Breast epithelium (tissue), 3 donors: Measurements from ENCODE around the gene ZNF423.

Source experiments
- POLR2A ChIP-seq: fragments of 450-650 bp; IDR thresholded peaks from one replicate; pipeline ENCODE4 v1.6.1; 2016; ENCODE audit warnings: antibody characterized with exemption, mild to moderate bottlenecking, moderate library complexity
- POLR2AphosphoS5 ChIP-seq, 3 donors: sonication (generic); formaldehyde crosslinking; IDR thresholded peaks; one replicate each; pipeline ENCODE4 v1.6.1; 2017; ENCODE audit warnings: antibody characterized with exemption in 3 of 3
- TF ChIP-seq, protein P1 (sequence below), 3 donors: fragments of 450-650 bp; IDR thresholded peaks; one replicate each; pipeline ENCODE4 v1.5.1; 2016 to 2017; ENCODE audit warnings: antibody characterized with exemption in 3 of 3, mild to moderate bottlenecking in 3 of 3, moderate library complexity in 3 of 3

DNA sequence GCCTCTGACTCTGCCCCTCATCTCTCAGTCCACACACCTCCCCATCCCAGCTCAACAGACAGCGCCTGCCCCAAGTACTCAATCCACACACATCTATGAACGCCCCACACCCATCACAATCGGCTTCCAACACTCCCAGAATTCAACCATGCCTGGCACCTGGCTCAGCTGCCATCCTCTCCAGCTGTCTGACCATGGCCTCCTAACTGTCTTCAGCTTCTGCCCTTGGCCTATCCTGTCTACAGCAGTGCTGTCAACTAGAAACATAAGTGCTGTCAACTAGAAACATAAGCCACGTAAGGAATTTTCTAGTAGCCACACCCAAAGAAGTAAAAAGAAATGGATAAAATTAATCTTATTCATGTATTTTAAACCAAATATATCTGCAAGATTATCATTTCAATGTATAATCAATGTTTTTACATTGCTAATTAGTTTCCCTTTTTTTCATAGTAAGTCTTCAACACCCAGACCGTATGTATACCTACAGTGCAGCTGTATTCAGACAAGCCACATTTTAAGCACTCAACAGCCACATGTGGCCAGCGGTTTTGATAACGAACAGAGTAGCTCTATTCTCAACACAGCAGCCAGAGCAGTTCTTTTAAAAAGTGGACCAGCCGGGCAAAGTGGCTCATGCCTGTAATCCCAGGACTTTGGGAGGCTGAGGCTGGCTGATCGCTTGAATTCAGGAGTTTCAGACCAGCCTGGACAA is 48.6 kb upstream of the ZNF423 start:
- TF ChIP-seq POLR2A = no peak
- TF ChIP-seq, protein P1, sequence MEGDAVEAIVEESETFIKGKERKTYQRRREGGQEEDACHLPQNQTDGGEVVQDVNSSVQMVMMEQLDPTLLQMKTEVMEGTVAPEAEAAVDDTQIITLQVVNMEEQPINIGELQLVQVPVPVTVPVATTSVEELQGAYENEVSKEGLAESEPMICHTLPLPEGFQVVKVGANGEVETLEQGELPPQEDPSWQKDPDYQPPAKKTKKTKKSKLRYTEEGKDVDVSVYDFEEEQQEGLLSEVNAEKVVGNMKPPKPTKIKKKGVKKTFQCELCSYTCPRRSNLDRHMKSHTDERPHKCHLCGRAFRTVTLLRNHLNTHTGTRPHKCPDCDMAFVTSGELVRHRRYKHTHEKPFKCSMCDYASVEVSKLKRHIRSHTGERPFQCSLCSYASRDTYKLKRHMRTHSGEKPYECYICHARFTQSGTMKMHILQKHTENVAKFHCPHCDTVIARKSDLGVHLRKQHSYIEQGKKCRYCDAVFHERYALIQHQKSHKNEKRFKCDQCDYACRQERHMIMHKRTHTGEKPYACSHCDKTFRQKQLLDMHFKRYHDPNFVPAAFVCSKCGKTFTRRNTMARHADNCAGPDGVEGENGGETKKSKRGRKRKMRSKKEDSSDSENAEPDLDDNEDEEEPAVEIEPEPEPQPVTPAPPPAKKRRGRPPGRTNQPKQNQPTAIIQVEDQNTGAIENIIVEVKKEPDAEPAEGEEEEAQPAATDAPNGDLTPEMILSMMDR (IDR thresholded peaks at IDR 0.05) = no peak
- TF ChIP-seq POLR2AphosphoS5 (IDR thresholded peaks at IDR 0.05) = no peak
